GM12878 (cell line): ENCODE measurements around the gene TMPRSS11D. TPM values are rescaled to one million over a fixed set of nuclear protein-coding genes. Genes with fewer than 3 reads are reported as not detected.

Experiments used
- ATAC-seq: fragments of 200-7000 bp; cut with Tn5 transposase; 3 replicates; pipeline ENCODE4 v1.9.1; 2020; ENCODE audit warnings: mild to moderate bottlenecking, moderate library complexity
- BruUV-seq: library from RNA; stranded (reverse); fragments of 400-500 nt; replicated peaks from 2 replicates; lab custom pipeline; 2021; lab: Mats Ljungman, UMichigan
- CTCF ChIA-PET: fragments of 300-600 bp; sonication (Branson Sonifier 250); formaldehyde crosslinking; extraction: SDS; loops from one replicate; lab custom pipeline; 2021; ENCODE audit warnings: inconsistent platforms; lab: Yijun Ruan, JAX
- POLR2A ChIA-PET: fragments of 350-600 bp; formaldehyde crosslinking; extraction: SDS; loops from one replicate; lab custom pipeline; 2021; ENCODE audit warnings: inconsistent platforms; lab: Charles Lee
- RAD21 ChIA-PET: fragments of 300-600 bp; sonication (Branson Sonifier 250); formaldehyde crosslinking; loops from one replicate; lab custom pipeline; 2023; ENCODE audit warnings: antibody characterized with exemption; ENCODE audit not compliant: unreplicated experiment; lab: Charles Lee
- SMC1A ChIA-PET: fragments of 300-600 bp; sonication (Branson Sonifier 250); formaldehyde crosslinking; loops from one replicate; lab custom pipeline; 2023; ENCODE audit not compliant: unreplicated experiment, uncharacterized antibody; lab: Charles Lee
- DNase-seq: peaks from one replicate; pipeline ENCODE4 v3.0.0-alpha.2; 2011; ENCODE audit warnings: low read depth, low spot score
- FAIRE-seq: peaks from 3 replicates; lab custom pipeline; 2011; peaks lifted over from hg19 to GRCh38; lab: Jason Lieb, UNC
- H2AFZ ChIP-seq: 2 replicates; pipeline ENCODE4 v1.6.0; 2011; ENCODE audit warnings: low read depth, low read length, control low read depth; ENCODE audit not compliant: control insufficient read depth
- H3K27ac ChIP-seq: 2 replicates; pipeline ENCODE4 v1.5.1; 2011; ENCODE audit warnings: control low read depth; ENCODE audit not compliant: control insufficient read depth, insufficient read depth
- H3K27me3 ChIP-seq, 2 experiments: replicated peaks in 1 of 2; 2 replicates each; pipeline versions ENCODE4 v1.6.0 to v1.6.1; 2011; ENCODE audit warnings: low read length in 1 of 2; ENCODE audit not compliant: control insufficient read depth in 2 of 2, insufficient read depth in 2 of 2
- H3K36me3 ChIP-seq, 2 experiments: 2 replicates each; pipeline ENCODE4 v1.5.1; 2011; ENCODE audit warnings: low read length in 1 of 2; ENCODE audit not compliant: control insufficient read depth in 2 of 2, insufficient read depth in 2 of 2
- H3K4me1 ChIP-seq: 2 replicates; pipeline ENCODE4 v1.6.1; 2011; ENCODE audit warnings: mild to moderate bottlenecking, low read length, moderate library complexity, mixed read lengths; ENCODE audit not compliant: control insufficient read depth, insufficient read depth
- H3K4me2 ChIP-seq: 2 replicates; pipeline ENCODE4 v1.6.0; 2011; ENCODE audit warnings: control low read depth; ENCODE audit not compliant: control insufficient read depth, insufficient read depth
- H3K4me3 ChIP-seq: fragments of 200-600 bp; sonication (generic); 2 replicates; pipeline ENCODE4 v1.5.1; 2016
- H3K79me2 ChIP-seq: 2 replicates; pipeline ENCODE4 v1.6.0; 2011; ENCODE audit warnings: low read length; ENCODE audit not compliant: control insufficient read depth, insufficient read depth
- H3K9ac ChIP-seq: 2 replicates; pipeline ENCODE4 v1.8.0; 2011; ENCODE audit warnings: low read length, control low read depth, mixed read lengths; ENCODE audit not compliant: control insufficient read depth, insufficient read depth
- H3K9me3 ChIP-seq: replicated peaks from 3 replicates; pipeline ENCODE4 v1.5.1; 2011; ENCODE audit warnings: mild to moderate bottlenecking, low read length; ENCODE audit not compliant: control insufficient read depth, insufficient read depth
- H4K20me1 ChIP-seq: 2 replicates; pipeline ENCODE4 v1.6.0; 2011; ENCODE audit not compliant: control insufficient read depth, insufficient read depth
- CHD2 ChIP-seq: IDR thresholded peaks from 2 replicates; pipeline ENCODE4 v1.6.1; 2011; ENCODE audit warnings: low read depth, low read length, improper control_type of control experiment, borderline replicate concordance
- FOXM1 ChIP-seq: IDR thresholded peaks from 2 replicates; pipeline ENCODE4 v1.6.1; 2012; ENCODE audit warnings: low read depth, mild to moderate bottlenecking, inconsistent platforms, low read length, moderate library complexity
- HCFC1 ChIP-seq: fragments of 150-350 bp; IDR thresholded peaks from 2 replicates; pipeline ENCODE4 v1.6.1; 2014; ENCODE audit warnings: low read length
- JUNB ChIP-seq: IDR thresholded peaks from 2 replicates; pipeline ENCODE4 v1.6.1; 2016; ENCODE audit warnings: antibody characterized with exemption, mild to moderate bottlenecking
- SIN3A ChIP-seq: IDR thresholded peaks from 2 replicates; pipeline ENCODE4 v1.6.1; 2012; ENCODE audit warnings: low read depth, low read length, improper control_type of control experiment
- SMARCA5 ChIP-seq: fragments of 450-650 bp; IDR thresholded peaks from 2 replicates; pipeline ENCODE4 v1.6.1; 2017; ENCODE audit warnings: mild to moderate bottlenecking
- TAF1 ChIP-seq: IDR thresholded peaks from 2 replicates; pipeline ENCODE4 v1.6.1; 2011; ENCODE audit warnings: mild to moderate bottlenecking, low read depth, low read length, borderline replicate concordance
- TCF12 ChIP-seq: IDR thresholded peaks from 2 replicates; pipeline ENCODE4 v1.6.1; 2011; ENCODE audit warnings: low read depth, mild to moderate bottlenecking, low read length
- ZNF24 ChIP-seq: fragments of 450-650 bp; IDR thresholded peaks from 2 replicates; pipeline ENCODE4 v1.6.1; 2017; ENCODE audit warnings: antibody characterized with exemption, mild to moderate bottlenecking
- WGBS: methylation state at CpG from one replicate; pipeline ENCODE4 v1.1.6; 2016; ENCODE audit warnings: low lambda C conversion rate; ENCODE audit not compliant: insufficient replicate concordance, insufficient coverage; ENCODE audit errors: missing lambda C conversion rate; 5-methylcytosine and 5-hydroxymethylcytosine counted together
- in situ Hi-C: fragments of 300-500 bp; cut with MboI; formaldehyde crosslinking; loops from 9 replicates; pipeline ENCODE4 v1.14.3; 2018; ENCODE audit warnings: mixed read lengths
- intact Hi-C: fragments of 100-400 bp; cut with micrococcal nuclease; formaldehyde crosslinking; loops from one replicate; pipeline ENCODE4 v1.14.2; 2022; ENCODE audit not compliant: unreplicated experiment
- polyA plus RNA-seq, 11 experiments: library from polyadenylated mRNA; depleted of rRNA in 4 of 11; unstranded in 6 of 11; stranded (reverse) in 5 of 11; fragments of >200 nt; fragmentation: Nextera tagmentation in 4 of 11; fragmentation: Illumina TruSeq in 1 of 11; extraction: Ambion mirVana in 4 of 11; extraction: Trizol in 1 of 11; gene quantifications; 1 replicate in 1 of 11; 2 replicates in 10 of 11; pipeline versions ENCODE4 v1.2.1 to v1.2.3, GENCODE V29; 2011 to 2016; ENCODE audit warnings: inconsistent platforms in 2 of 11, missing spikeins in 2 of 11, low read depth in 1 of 11
- total RNA-seq, 4 experiments: library from RNA; depleted of rRNA in 3 of 4; stranded (reverse); fragments of >200 nt in 3 of 4; fragmentation: Illumina TruSeq in 1 of 4; extraction: Trizol in 1 of 4; gene quantifications; 2 replicates each; pipeline versions ENCODE4 v1.2.1 to v1.2.3, GENCODE V29; 2013 to 2021
- TF ChIP-seq, protein P1 (sequence below): IDR thresholded peaks from 2 replicates; pipeline ENCODE4 v1.6.1; 2012; ENCODE audit warnings: low read depth, low read length, improper control_type of control experiment
- TF ChIP-seq, protein P2 (sequence below): IDR thresholded peaks from 2 replicates; pipeline ENCODE4 v1.6.1; 2012; ENCODE audit warnings: low read depth, low read length, improper control_type of control experiment

Gene TMPRSS11D
- total and polyA plus RNA-seq, 10 of the 15 experiments (the other 5 are each of a cell fraction or from before 2014, with no cell fraction given), result not detected

DNA sequence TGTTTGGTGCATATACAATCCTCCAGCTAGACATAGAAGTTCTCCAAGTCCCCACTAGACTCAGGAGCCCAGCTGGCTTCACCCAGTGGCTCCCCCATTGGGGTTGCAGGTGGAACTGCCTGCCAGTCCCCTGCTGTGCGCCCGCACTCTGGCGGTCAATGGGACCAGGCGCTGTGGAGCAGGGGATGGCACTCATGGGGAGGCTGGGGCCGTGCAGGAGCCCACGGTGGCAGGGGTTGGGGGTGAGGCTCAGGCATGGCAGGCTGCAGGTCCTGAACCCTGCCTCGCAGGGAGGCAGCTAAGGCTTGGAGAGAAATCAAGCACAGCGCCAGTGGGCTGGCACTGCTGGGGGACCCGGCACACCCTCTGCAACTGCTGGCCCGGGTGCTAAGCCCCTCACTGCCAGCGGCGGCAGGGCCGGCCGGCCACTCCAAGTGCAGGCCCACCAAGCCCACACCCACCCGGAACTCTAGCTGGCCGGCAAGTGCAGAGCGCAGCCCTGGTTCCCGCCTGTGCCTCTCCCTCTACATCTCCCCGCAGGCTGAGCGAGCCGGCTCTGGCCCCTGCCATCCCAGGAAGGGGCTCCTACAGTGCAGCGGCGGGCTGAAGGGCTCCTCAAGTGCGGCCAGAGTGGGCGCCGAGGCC lies 12.7 kb upstream of the TMPRSS11D start:
- no peaks in the 10 kb centered on the region for H3K9me3 ChIP-seq
- no peak for FAIRE-seq
- SMC1A ChIA-PET, result interaction anchor here (1.2 kb wide), 1 partner anchor 8 kb away, joined by 3 read pairs; no protein-coding TSS in a partner anchor
- no peaks in the 10 kb centered on the region for H3K27me3 ChIP-seq
- no peak for DNase-seq
- H3K36me3 ChIP-seq, result no peaks in the 10 kb centered on the region
- no peaks in the 10 kb centered on the region for H3K4me1 ChIP-seq
- TF ChIP-seq HCFC1 (no peak), SMARCA5 (no peak), FOXM1 (no peak), CHD2 (no peak), TAF1 (no peak), ZNF24 (no peak), SIN3A (no peak), TCF12 (no peak), JUNB (no peak)
- TF ChIP-seq, protein P1, sequence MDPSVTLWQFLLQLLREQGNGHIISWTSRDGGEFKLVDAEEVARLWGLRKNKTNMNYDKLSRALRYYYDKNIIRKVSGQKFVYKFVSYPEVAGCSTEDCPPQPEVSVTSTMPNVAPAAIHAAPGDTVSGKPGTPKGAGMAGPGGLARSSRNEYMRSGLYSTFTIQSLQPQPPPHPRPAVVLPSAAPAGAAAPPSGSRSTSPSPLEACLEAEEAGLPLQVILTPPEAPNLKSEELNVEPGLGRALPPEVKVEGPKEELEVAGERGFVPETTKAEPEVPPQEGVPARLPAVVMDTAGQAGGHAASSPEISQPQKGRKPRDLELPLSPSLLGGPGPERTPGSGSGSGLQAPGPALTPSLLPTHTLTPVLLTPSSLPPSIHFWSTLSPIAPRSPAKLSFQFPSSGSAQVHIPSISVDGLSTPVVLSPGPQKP, result no peak
- TF ChIP-seq, protein P2, sequence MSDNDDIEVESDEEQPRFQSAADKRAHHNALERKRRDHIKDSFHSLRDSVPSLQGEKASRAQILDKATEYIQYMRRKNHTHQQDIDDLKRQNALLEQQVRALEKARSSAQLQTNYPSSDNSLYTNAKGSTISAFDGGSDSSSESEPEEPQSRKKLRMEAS, result no peak
- intact Hi-C loops, result no loop called here
- H3K9ac ChIP-seq, result no peak overlapping the region
- POLR2A ChIA-PET, result no interaction called here
- H3K79me2 ChIP-seq, result no peaks in the 10 kb centered on the region
- in situ Hi-C loops, result no loop called here
- RAD21 ChIA-PET, result no interaction called here
- CTCF ChIA-PET, result no interaction called here
- H3K4me3 ChIP-seq, result no peak overlapping the region
- no peak overlapping the region for H3K27ac ChIP-seq
- H3K4me2 ChIP-seq, result no peak overlapping the region
- 73% methylated on average over 23 of the region's 26 CpGs for WGBS
- no peaks in the 10 kb centered on the region for H4K20me1 ChIP-seq
- no peak for ATAC-seq
- BruUV-seq, result no TSS peak
- no peak overlapping the region for H2AFZ ChIP-seq
